ENCODE measurements around the gene HECW1. TPM values are rescaled to one million over a fixed set of nuclear protein-coding genes. Genes with fewer than 3 reads are reported as not detected.

HECW1 gene
- total RNA-seq, 1 donor from 2014 or later = 0.11 TPM

DNA sequence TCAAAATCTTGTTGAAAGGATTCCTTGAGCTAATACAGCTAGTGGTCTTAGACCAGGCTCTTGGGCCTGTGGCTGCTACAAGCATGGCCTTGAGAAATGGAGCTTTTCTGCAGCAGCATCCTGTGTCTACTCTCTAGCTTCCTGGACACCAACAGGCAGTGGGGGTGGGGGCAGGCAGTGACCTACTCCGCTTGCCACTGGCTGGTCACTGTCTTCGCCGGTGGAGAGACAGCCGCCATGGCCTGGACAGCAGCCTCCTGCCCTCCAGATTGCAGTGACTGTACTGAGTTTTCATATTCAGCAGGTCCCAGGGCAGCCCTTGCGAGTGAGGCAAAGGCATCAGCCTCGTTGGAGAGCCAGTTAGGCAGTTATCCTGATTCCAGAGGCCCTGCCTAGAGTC lies 204.6 kb downstream of the HECW1 start:
- Histone ChIP-seq H2AFZ (replicated peaks) (peak overlapping the region; percentile 64), H3K27me3 (no peaks in the 10 kb centered on the region), H3K36me3 (no peaks in the 10 kb centered on the region), H3K27ac (no peak overlapping the region), H3K9ac (no peak overlapping the region), H4K20me1 (ENCODE audit: low read depth) (no peaks in the 10 kb centered on the region), H3K4me2 (no peak overlapping the region), H3K4me1 (peaks cover 9% of the 10 kb centered on the region), H3K4me3 (no peak overlapping the region), H3K79me2 (ENCODE audit: low read depth) (no peaks in the 10 kb centered on the region), H3F3A (ENCODE audit: low read depth) (no peaks in the 10 kb centered on the region), H3K9me3 (ENCODE audit: low read depth) (no peaks in the 10 kb centered on the region)
- H3K4me1 Mint-ChIP-seq = peaks cover 15% of the 10 kb centered on the region
- H3K27ac Mint-ChIP-seq = no peak overlapping the region
- TF ChIP-seq CTCF (IDR thresholded peaks at IDR 0.05) (no peak), EZH2phosphoT487 (IDR thresholded peaks at IDR 0.05) (no peak), EZH2 (IDR thresholded peaks at IDR 0.05) (no peak)
- no peak overlapping the region for H3K4me3 Mint-ChIP-seq
- no peaks in the 10 kb centered on the region for H3K36me3 Mint-ChIP-seq
- H3K9me3 Mint-ChIP-seq = no peaks in the 10 kb centered on the region
- no peak for DNase-seq (ENCODE audit: low spot score)
- H3K27me3 Mint-ChIP-seq (ENCODE audit: insufficient read depth, low read depth) = no peaks in the 10 kb centered on the region

DNA sequence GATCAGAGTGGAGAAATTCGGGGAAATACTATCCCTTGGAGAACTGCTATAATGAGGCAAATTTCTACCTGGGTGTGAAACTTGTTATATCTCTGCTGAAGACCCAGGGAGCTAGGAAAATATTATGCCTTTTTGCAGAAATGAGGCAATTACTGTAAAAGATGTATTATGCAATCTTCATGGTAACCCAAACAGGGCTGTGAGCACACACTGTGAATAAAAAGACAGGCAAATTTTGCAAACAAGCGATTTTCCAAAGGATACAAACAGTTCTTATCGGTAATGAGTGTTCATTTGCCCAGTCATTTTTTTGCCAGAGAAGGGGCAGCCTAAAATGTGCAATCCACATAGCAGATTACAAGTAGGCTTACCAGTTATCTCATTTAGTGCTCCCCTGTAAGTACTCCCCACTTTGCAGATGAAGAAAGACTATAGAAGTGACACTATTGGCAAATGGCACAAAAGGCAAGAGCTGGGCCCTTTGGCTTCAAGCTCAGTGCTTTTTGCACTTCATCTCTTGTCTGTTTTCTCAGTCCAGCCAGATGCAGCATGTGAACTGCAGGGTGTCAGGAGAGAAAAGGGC lies 205.8 kb downstream of the HECW1 start:
- no peaks in the 10 kb centered on the region for H3K36me3 Mint-ChIP-seq
- Histone ChIP-seq H3K4me2 (no peak overlapping the region), H3K4me1 (peaks cover 9% of the 10 kb centered on the region), H3F3A (ENCODE audit: low read depth) (no peaks in the 10 kb centered on the region), H3K27me3 (no peaks in the 10 kb centered on the region), H3K4me3 (no peak overlapping the region), H3K9me3 (ENCODE audit: low read depth) (no peaks in the 10 kb centered on the region), H2AFZ (replicated peaks) (no peak overlapping the region), H4K20me1 (ENCODE audit: low read depth) (no peaks in the 10 kb centered on the region), H3K9ac (no peak overlapping the region), H3K79me2 (ENCODE audit: low read depth) (no peaks in the 10 kb centered on the region), H3K27ac (no peak overlapping the region), H3K36me3 (no peaks in the 10 kb centered on the region)
- no peak for DNase-seq (ENCODE audit: low spot score)
- no peak overlapping the region for H3K4me3 Mint-ChIP-seq
- H3K9me3 Mint-ChIP-seq = no peaks in the 10 kb centered on the region
- H3K4me1 Mint-ChIP-seq = peaks cover 15% of the 10 kb centered on the region
- H3K27me3 Mint-ChIP-seq (ENCODE audit: insufficient read depth, low read depth) = no peaks in the 10 kb centered on the region
- TF ChIP-seq CTCF (IDR thresholded peaks at IDR 0.05) (no peak), EZH2phosphoT487 (IDR thresholded peaks at IDR 0.05) (no peak), EZH2 (IDR thresholded peaks at IDR 0.05) (no peak)
- no peak overlapping the region for H3K27ac Mint-ChIP-seq

GRCh38 chr7:43325595-43325994 lies 213.1 kb downstream of the HECW1 start:
- Histone ChIP-seq H3K4me3 (no peak overlapping the region), H3K9ac (no peak overlapping the region), H3K27me3 (no peaks in the 10 kb centered on the region), H3K4me1 (no peaks in the 10 kb centered on the region), H3K27ac (no peak overlapping the region), H4K20me1 (ENCODE audit: low read depth) (no peaks in the 10 kb centered on the region), H3F3A (ENCODE audit: low read depth) (no peaks in the 10 kb centered on the region), H3K9me3 (ENCODE audit: low read depth) (no peaks in the 10 kb centered on the region), H3K36me3 (no peaks in the 10 kb centered on the region), H2AFZ (replicated peaks) (peak overlapping the region; percentile 11), H3K79me2 (ENCODE audit: low read depth) (no peaks in the 10 kb centered on the region), H3K4me2 (no peak overlapping the region)
- Mint-ChIP-seq H3K9me3 (peaks cover 1% of the 10 kb centered on the region), H3K27me3 (ENCODE audit: insufficient read depth, low read depth) (peaks cover 2% of the 10 kb centered on the region), H3K4me3 (no peak overlapping the region), H3K27ac (no peak overlapping the region), H3K36me3 (no peaks in the 10 kb centered on the region), H3K4me1 (peaks cover 17% of the 10 kb centered on the region)
- no peak for DNase-seq (ENCODE audit: low spot score)
- TF ChIP-seq EZH2 (IDR thresholded peaks at IDR 0.05) = no peak
- no peak for TF ChIP-seq CTCF (IDR thresholded peaks at IDR 0.05)
- no peak for TF ChIP-seq EZH2phosphoT487 (IDR thresholded peaks at IDR 0.05)

All from neural progenitor cell (in vitro differentiated cells).